HG03457 (cell line): ENCODE data around the gene TARP.
"Not testable (repeated sequence)": the region's sequence is repeated elsewhere in the genome, so short reads cannot be mapped to it uniquely, and the experiment has no call there.

Source experiments
- ATAC-seq: cut with Tn5 transposase; IDR thresholded peaks from one replicate; pipeline ENCODE4 v1.9.1; 2021; ENCODE audit warnings: moderate number of reproducible peaks; ENCODE audit not compliant: unreplicated experiment

TARP gene

GRCh38 chr7:38299275-38299931 lies 26.0 kb upstream of the TARP start:
- ATAC-seq: no peak

GRCh38 chr7:38296059-38296857 lies 22.8 kb upstream of the TARP start:
- no peak for ATAC-seq

- no peak for ATAC-seq
These were observed 21.5 kb upstream of the TARP start for GRCh38 chr7:38294926-38295325.

- ATAC-seq: no peak
These were observed 19.0 kb upstream of the TARP start for GRCh38 chr7:38292442-38292841.

GRCh38 chr7:38291650-38292049 lies 18.2 kb upstream of the TARP start:
- ATAC-seq: no peak

- ATAC-seq: no peak
These were observed 17.7 kb upstream of the TARP start for GRCh38 chr7:38291117-38291647.

GRCh38 chr7:38284553-38284952 lies 11.1 kb upstream of the TARP start:
- ATAC-seq: no peak

GRCh38 chr7:38283809-38284208 lies 10.4 kb upstream of the TARP start:
- no peak for ATAC-seq

GRCh38 chr7:38283107-38283506 lies 9.7 kb upstream of the TARP start:
- no peak for ATAC-seq

GRCh38 chr7:38282081-38282480 lies 8.6 kb upstream of the TARP start:
- ATAC-seq: no peak

GRCh38 chr7:38281266-38281665 lies 7.8 kb upstream of the TARP start:
- ATAC-seq: no peak

GRCh38 chr7:38280707-38281106 lies 7.3 kb upstream of the TARP start:
- ATAC-seq: no peak

GRCh38 chr7:38280000-38280399 lies 6.6 kb upstream of the TARP start:
- ATAC-seq: no peak

- no peak for ATAC-seq
These were observed 2.9 kb upstream of the TARP start for GRCh38 chr7:38276096-38276877.

GRCh38 chr7:38274927-38275620 lies 1.6 kb upstream of the TARP start:
- ATAC-seq: no peak

- ATAC-seq: no peak
These were observed 1.1 kb upstream of the TARP start for GRCh38 chr7:38274486-38274885.

GRCh38 chr7:38270405-38270804 lies 3.0 kb downstream of the TARP start:
- not testable (repeated sequence) for ATAC-seq

GRCh38 chr7:38269704-38270346 lies 3.6 kb downstream of the TARP start:
- not testable (repeated sequence) for ATAC-seq

GRCh38 chr7:38265958-38266357 lies 7.5 kb downstream of the TARP start:
- not testable (repeated sequence) for ATAC-seq

GRCh38 chr7:38264602-38265001 lies 8.8 kb downstream of the TARP start:
- not testable (repeated sequence) for ATAC-seq
